DOHH2 (cell line): ENCODE data around the gene GSC.

Source experiments
- H3F3A ChIP-seq: fragments of 200-600 bp; sonication (generic), shearing (Covaris generic); 2 replicates; pipeline ENCODE4 v1.6.0; 2016; ENCODE audit warnings: antibody characterized with exemption, mild to moderate bottlenecking; ENCODE audit not compliant: control insufficient read depth, insufficient read depth
- H3K27ac ChIP-seq: fragments of 200-600 bp; sonication (generic); 2 replicates; pipeline ENCODE4 v1.5.1; 2014; ENCODE audit warnings: low read depth, mild to moderate bottlenecking, low read length, moderate library complexity
- H3K27me3 ChIP-seq: fragments of 200-600 bp; sonication (generic); 2 replicates; pipeline ENCODE4 v1.6.1; 2014; ENCODE audit warnings: mild to moderate bottlenecking, low read length, mixed read lengths; ENCODE audit not compliant: control insufficient read depth
- H3K36me3 ChIP-seq: fragments of 200-600 bp; sonication (generic); 2 replicates; pipeline ENCODE4 v1.6.1; 2014; ENCODE audit warnings: mild to moderate bottlenecking, low read length, moderate library complexity, mixed read lengths; ENCODE audit not compliant: control insufficient read depth
- H3K4me1 ChIP-seq: fragments of 200-600 bp; sonication (generic); 2 replicates; pipeline ENCODE4 v1.6.1; 2014; ENCODE audit warnings: mild to moderate bottlenecking, low read length, mixed read lengths; ENCODE audit not compliant: control insufficient read depth
- H3K4me2 ChIP-seq: fragments of 200-600 bp; sonication (generic); 2 replicates; pipeline ENCODE4 v1.6.0; 2014; ENCODE audit warnings: mild to moderate bottlenecking, low read length, moderate library complexity
- H3K4me3 ChIP-seq: fragments of 200-600 bp; sonication (generic); 2 replicates; pipeline ENCODE4 v1.5.1; 2014; ENCODE audit warnings: mild to moderate bottlenecking, low read length, mixed read lengths
- H3K79me2 ChIP-seq: fragments of 200-600 bp; sonication (generic); 2 replicates; pipeline ENCODE4 v1.6.1; 2014; ENCODE audit warnings: mild to moderate bottlenecking, low read length, mixed read lengths; ENCODE audit not compliant: control insufficient read depth
- H3K9me2 ChIP-seq: fragments of 200-600 bp; sonication (generic); replicated peaks from 2 replicates; pipeline ENCODE4 v1.6.1; 2014; ENCODE audit warnings: mild to moderate bottlenecking, low read length, mixed read lengths; ENCODE audit not compliant: control insufficient read depth
- H3K9me3 ChIP-seq: fragments of 200-600 bp; sonication (generic); 2 replicates; pipeline ENCODE4 v1.6.1; 2014; ENCODE audit warnings: antibody characterized with exemption, low read length, mixed read lengths; ENCODE audit not compliant: control insufficient read depth, insufficient read depth
- H4K20me1 ChIP-seq: fragments of 200-600 bp; sonication (generic); 2 replicates; pipeline ENCODE4 v1.6.0; 2014; ENCODE audit warnings: low read depth, mild to moderate bottlenecking, antibody characterized with exemption, low read length, moderate library complexity; ENCODE audit not compliant: control insufficient read depth, insufficient read depth
- CTCF ChIP-seq: fragments of 200-600 bp; sonication (generic); IDR thresholded peaks from one replicate; pipeline ENCODE4 v1.5.1; 2014; ENCODE audit warnings: antibody characterized with exemption, mild to moderate bottlenecking, low read depth, low read length; ENCODE audit not compliant: poor library complexity, severe bottlenecking
- EZH2phosphoT487 ChIP-seq: fragments of 200-600 bp; sonication (generic); IDR thresholded peaks from 2 replicates; pipeline ENCODE4 v1.6.1; 2017; ENCODE audit warnings: borderline replicate concordance, mild to moderate bottlenecking, antibody characterized with exemption, low read length, moderate library complexity, mixed read lengths

GSC gene

GRCh38 chr14:94772548-94772947 is 2.6 kb upstream of the GSC start:
- H3K79me2 ChIP-seq: no peaks in the 10 kb centered on the region
- H3K9me2 ChIP-seq: no peaks in the 10 kb centered on the region
- H3F3A ChIP-seq: no peaks in the 10 kb centered on the region
- no peak overlapping the region for H3K4me3 ChIP-seq
- no peak overlapping the region for H3K4me2 ChIP-seq
- TF ChIP-seq EZH2phosphoT487 (no peak), CTCF (no peak)
- H3K9me3 ChIP-seq: no peaks in the 10 kb centered on the region
- peaks cover 46% of the 10 kb centered on the region for H3K27me3 ChIP-seq
- H3K36me3 ChIP-seq: no peaks in the 10 kb centered on the region
- H3K27ac ChIP-seq: no peak overlapping the region
- H4K20me1 ChIP-seq: no peaks in the 10 kb centered on the region
- no peaks in the 10 kb centered on the region for H3K4me1 ChIP-seq

- H3K4me2 ChIP-seq: no peak overlapping the region
- no peak overlapping the region for H3K4me3 ChIP-seq
- H3K27ac ChIP-seq: no peak overlapping the region
- no peaks in the 10 kb centered on the region for H4K20me1 ChIP-seq
- no peaks in the 10 kb centered on the region for H3K9me2 ChIP-seq
- H3K4me1 ChIP-seq: no peaks in the 10 kb centered on the region
- no peaks in the 10 kb centered on the region for H3F3A ChIP-seq
- TF ChIP-seq EZH2phosphoT487: no peak
- no peak for TF ChIP-seq CTCF
- no peaks in the 10 kb centered on the region for H3K79me2 ChIP-seq
- peaks cover 40% of the 10 kb centered on the region for H3K27me3 ChIP-seq
- no peaks in the 10 kb centered on the region for H3K36me3 ChIP-seq
- no peaks in the 10 kb centered on the region for H3K9me3 ChIP-seq
Observed at GRCh38 chr14:94771906-94772490, 2.1 kb upstream of the GSC start.

GRCh38 chr14:94771158-94771905 is 1.4 kb upstream of the GSC start:
- H4K20me1 ChIP-seq: no peaks in the 10 kb centered on the region

More at GRCh38 chr14:94771158-94771905, 1.4 kb upstream of the GSC start:
- no peak overlapping the region for H3K27ac ChIP-seq
- H3K9me3 ChIP-seq: no peaks in the 10 kb centered on the region
- H3K4me3 ChIP-seq: no peak overlapping the region
- H3K27me3 ChIP-seq: peaks cover 36% of the 10 kb centered on the region
- H3K79me2 ChIP-seq: no peaks in the 10 kb centered on the region
- H3F3A ChIP-seq: no peaks in the 10 kb centered on the region
- no peak overlapping the region for H3K4me2 ChIP-seq
- no peaks in the 10 kb centered on the region for H3K36me3 ChIP-seq
- TF ChIP-seq EZH2phosphoT487 (no peak), CTCF (no peak)
- no peaks in the 10 kb centered on the region for H3K4me1 ChIP-seq
- no peaks in the 10 kb centered on the region for H3K9me2 ChIP-seq
